DOHH2 (cell line): Measurements from ENCODE around the gene RDH11.

ENCODE experiments used
- EZH2phosphoT487 ChIP-seq: fragments of 200-600 bp; sonication (generic); IDR thresholded peaks from 2 replicates; pipeline ENCODE4 v1.6.1; 2017; ENCODE audit warnings: borderline replicate concordance, mild to moderate bottlenecking, antibody characterized with exemption, low read length, moderate library complexity, mixed read lengths
- TF ChIP-seq, protein P1 (sequence below): fragments of 200-600 bp; sonication (generic); IDR thresholded peaks from one replicate; pipeline ENCODE4 v1.5.1; 2014; ENCODE audit warnings: antibody characterized with exemption, mild to moderate bottlenecking, low read depth, low read length; ENCODE audit not compliant: poor library complexity, severe bottlenecking

GRCh38 chr14:67675219-67675582, 20.4 kb downstream of the RDH11 start:
- TF ChIP-seq, protein P1, sequence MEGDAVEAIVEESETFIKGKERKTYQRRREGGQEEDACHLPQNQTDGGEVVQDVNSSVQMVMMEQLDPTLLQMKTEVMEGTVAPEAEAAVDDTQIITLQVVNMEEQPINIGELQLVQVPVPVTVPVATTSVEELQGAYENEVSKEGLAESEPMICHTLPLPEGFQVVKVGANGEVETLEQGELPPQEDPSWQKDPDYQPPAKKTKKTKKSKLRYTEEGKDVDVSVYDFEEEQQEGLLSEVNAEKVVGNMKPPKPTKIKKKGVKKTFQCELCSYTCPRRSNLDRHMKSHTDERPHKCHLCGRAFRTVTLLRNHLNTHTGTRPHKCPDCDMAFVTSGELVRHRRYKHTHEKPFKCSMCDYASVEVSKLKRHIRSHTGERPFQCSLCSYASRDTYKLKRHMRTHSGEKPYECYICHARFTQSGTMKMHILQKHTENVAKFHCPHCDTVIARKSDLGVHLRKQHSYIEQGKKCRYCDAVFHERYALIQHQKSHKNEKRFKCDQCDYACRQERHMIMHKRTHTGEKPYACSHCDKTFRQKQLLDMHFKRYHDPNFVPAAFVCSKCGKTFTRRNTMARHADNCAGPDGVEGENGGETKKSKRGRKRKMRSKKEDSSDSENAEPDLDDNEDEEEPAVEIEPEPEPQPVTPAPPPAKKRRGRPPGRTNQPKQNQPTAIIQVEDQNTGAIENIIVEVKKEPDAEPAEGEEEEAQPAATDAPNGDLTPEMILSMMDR: no peak
- no peak for TF ChIP-seq EZH2phosphoT487
